GM12874 (cell line): Measurements from ENCODE around the gene ORAI2.

Experiments
- TF ChIP-seq, protein P1 (sequence below): IDR thresholded peaks from 2 replicates; pipeline ENCODE4 v1.5.1; 2011; ENCODE audit warnings: low read depth, mild to moderate bottlenecking, control low read depth, low read length, moderate library complexity; ENCODE audit not compliant: insufficient read depth

The ORAI2 gene

DNA sequence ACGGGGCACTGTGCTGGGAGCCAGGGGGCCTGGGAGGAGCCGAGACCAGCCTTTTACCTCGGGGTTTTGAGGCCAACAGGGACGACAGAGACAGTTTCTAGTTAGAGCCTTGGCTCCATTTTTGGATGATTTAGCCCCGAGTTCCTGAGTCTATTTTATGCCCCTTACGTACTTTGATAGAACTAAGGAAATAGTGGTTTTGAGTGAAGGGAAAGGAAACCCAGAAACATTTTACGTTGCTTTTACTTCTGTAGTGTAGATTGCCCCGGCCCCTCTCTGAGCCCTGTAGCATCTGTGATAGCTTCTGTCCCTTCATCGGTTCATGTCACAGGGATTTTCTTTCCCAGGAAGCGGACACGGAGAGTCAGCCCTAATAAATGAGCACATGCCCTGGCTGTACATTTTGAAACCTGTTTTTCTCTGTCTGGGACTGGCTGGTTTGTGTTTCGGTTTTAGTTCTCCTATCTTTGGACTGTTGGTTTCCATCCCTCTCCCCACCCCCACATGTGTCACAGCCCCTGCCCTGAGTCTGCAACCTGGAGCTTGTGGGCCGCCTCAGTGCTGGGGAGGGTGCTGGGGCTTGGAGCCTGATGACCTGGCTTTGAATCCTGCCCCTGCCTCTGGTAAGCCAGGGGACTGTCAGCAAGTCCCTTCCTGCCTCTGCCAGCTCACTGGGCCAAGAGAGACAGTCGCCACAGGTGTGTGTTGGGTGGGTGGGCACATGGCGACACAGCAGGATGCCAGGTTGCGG, 6.9 kb upstream of the ORAI2 start:
- TF ChIP-seq, protein P1, sequence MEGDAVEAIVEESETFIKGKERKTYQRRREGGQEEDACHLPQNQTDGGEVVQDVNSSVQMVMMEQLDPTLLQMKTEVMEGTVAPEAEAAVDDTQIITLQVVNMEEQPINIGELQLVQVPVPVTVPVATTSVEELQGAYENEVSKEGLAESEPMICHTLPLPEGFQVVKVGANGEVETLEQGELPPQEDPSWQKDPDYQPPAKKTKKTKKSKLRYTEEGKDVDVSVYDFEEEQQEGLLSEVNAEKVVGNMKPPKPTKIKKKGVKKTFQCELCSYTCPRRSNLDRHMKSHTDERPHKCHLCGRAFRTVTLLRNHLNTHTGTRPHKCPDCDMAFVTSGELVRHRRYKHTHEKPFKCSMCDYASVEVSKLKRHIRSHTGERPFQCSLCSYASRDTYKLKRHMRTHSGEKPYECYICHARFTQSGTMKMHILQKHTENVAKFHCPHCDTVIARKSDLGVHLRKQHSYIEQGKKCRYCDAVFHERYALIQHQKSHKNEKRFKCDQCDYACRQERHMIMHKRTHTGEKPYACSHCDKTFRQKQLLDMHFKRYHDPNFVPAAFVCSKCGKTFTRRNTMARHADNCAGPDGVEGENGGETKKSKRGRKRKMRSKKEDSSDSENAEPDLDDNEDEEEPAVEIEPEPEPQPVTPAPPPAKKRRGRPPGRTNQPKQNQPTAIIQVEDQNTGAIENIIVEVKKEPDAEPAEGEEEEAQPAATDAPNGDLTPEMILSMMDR = no peak

DNA sequence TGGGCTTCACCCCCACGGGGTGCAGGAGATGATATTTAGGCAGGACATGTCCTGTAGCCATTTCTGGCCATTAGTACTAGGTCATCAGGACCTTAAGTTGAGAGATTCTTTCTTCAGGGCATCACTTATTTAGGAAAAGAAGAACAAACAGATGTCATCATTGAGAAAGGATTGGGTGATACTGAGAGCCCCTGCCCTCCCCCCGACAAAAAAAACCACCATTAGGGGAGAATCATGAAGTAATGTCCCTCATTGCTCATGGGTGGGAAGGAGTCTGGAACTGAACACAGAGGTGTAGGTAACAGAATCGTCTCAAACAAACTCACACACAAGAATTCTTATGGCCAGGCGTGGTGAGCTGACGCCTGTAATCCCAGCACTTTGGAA, 6.4 kb upstream of the ORAI2 start:
- TF ChIP-seq, protein P1 = no peak

DNA sequence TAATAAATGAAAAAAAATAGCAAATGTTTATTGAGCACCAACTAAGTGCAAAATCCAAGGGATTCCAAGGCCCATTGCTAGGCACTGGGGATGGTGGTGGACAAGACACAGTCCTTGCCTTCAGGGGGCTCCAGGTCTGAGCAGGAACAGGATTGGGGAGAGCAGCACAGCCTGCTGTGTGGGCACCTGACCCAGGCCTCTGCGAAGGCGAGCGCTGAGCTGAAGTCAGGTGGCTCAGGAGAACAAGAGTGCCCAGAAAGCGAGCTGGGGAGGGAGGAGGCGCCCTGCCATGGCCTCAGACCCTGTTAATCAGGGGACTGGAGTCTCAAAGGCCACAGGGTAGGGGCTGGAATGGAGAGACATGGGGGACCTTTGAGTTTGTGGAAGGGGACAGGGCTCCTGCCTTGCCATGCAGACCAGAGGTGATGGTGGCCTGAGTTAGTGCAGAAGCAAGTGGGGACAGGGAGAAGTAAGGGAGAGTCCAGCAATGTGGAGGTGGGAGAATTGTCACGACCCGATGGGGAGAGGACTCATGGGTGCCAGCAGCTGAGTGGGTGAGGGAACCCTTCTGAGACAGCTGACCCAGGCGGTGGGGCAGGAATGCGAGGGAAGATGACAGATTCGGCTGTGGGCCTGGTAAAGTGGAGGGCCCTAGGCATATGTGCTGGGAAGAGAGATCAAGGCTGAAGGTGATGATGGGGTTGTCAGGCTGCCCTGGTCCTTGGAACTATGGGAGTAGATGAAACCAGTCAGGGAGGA, 4.1 kb upstream of the ORAI2 start:
- TF ChIP-seq, protein P1 = no peak

DNA sequence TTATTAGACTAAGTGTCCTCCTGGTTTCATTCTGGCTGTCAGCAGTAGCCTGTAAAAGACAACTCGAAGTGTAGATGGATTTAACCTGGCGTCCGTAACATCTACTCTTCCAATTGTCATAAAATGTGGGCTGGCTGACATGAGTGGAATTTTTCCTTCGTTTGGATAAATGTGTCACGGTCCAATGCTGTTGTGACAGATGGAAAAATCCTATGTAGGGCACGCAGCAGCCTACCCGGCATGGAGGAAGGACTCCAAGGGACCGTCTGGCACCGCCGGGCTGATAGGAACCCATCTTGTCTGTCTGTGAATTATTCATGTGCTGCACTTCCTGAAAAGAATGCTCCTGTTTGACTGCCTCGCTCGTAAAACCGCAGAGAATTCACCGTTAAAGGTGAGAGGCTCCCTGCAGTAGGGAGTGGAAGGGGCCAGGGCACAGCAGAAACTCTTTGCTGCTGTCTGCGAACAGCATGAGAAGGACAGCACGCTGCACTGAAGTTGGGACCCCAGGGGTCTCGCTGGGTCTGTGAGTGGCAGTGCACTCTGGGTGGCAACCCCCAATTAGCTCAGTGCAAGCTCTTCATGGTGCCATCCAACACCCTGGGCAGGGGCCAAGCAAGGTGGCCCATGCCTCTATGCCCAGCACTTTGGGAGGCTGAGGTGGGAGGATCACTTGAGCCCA, 1.6 kb upstream of the ORAI2 start:
- TF ChIP-seq, protein P1 = no peak

DNA sequence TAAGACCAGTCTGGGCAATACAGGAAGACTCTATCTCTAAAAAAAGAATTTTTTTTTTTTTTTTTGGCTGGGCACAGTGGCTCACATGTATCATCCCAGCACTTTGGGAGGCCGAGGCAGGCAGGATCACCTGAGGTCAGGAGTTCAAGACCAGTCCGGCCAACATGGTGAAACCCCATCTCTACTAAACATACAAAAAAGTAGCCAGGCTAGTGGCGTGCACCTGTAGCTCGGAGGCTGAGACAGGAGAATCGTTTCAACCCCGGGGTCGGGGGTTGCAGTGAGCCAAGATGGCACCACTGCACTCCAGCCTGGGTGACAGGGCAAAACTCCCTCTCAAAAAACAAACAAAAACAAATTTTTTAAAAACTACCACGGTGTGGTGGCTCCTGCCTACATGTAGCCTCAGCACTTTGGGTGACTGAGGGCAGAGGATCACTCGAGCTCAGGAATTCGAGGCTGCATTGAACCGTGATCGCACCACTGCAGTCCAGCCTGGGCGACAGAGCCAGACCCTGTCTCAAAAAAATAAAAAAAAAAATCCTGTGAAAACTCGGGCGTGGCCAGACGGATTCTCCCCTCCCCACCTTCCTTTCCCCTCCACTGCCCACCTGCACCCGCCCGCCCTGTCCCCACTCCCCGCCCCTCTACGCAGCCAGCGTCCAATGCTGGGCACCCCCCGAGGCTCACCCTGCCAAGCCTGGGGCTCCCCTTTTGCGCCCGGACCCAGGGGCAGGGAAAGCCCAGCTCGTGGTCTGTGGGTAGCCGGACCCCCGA, 745 bp upstream of the ORAI2 start:
- TF ChIP-seq, protein P1 = no peak

DNA sequence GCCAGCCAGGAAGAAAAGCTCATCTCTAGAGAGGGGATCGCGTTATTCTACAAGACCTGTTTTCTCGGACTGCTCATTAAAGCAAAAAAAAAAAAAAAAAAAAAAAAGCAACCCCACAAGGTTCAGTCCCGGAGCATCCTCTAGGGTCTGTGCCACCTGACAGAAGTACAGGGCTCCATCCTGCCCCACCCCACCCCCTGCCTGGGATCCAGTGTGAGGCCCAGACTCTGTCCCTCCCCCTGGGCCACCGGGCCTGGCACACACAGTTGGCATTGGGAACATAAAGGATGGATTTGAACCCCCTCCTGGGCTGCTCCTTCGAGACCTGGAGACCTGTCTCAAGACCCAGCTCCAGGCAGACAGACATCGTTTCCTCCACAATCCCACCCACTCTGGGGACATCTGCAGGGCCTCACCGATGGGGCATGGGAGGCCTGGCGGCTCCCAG, 688 bp downstream of the ORAI2 start:
- TF ChIP-seq, protein P1 = no peak
